ENCODE results near the gene OR52R1. TPM values are rescaled to one million over a fixed set of nuclear protein-coding genes. Genes with fewer than 3 reads are reported as not detected.

The OR52R1 gene
- polyA plus RNA-seq, 1 of the 3 experiments (the other 2 are of a cell fraction), result not detected

- H3K4me2 ChIP-seq, result no peak overlapping the region
- TF ChIP-seq TEAD4 (IDR thresholded peaks at IDR 0.05; ENCODE audit: borderline replicate concordance, insufficient read depth), result no peak
- TF ChIP-seq FOSL2 (IDR thresholded peaks at IDR 0.05; ENCODE audit: borderline replicate concordance, low read depth), result no peak
- TF ChIP-seq, protein P1, sequence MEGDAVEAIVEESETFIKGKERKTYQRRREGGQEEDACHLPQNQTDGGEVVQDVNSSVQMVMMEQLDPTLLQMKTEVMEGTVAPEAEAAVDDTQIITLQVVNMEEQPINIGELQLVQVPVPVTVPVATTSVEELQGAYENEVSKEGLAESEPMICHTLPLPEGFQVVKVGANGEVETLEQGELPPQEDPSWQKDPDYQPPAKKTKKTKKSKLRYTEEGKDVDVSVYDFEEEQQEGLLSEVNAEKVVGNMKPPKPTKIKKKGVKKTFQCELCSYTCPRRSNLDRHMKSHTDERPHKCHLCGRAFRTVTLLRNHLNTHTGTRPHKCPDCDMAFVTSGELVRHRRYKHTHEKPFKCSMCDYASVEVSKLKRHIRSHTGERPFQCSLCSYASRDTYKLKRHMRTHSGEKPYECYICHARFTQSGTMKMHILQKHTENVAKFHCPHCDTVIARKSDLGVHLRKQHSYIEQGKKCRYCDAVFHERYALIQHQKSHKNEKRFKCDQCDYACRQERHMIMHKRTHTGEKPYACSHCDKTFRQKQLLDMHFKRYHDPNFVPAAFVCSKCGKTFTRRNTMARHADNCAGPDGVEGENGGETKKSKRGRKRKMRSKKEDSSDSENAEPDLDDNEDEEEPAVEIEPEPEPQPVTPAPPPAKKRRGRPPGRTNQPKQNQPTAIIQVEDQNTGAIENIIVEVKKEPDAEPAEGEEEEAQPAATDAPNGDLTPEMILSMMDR (IDR thresholded peaks at IDR 0.05), result no peak
- TF ChIP-seq, protein P2, sequence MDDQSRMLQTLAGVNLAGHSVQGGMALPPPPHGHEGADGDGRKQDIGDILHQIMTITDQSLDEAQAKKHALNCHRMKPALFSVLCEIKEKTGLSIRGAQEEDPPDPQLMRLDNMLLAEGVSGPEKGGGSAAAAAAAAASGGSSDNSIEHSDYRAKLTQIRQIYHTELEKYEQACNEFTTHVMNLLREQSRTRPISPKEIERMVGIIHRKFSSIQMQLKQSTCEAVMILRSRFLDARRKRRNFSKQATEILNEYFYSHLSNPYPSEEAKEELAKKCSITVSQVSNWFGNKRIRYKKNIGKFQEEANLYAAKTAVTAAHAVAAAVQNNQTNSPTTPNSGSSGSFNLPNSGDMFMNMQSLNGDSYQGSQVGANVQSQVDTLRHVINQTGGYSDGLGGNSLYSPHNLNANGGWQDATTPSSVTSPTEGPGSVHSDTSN (IDR thresholded peaks at IDR 0.05), result no peak
- H3K36me3 ChIP-seq (replicated peaks in 1 of 2; ENCODE audit: control insufficient read depth in 1 of 2, insufficient read depth in 2 of 2, low read length in 1 of 2), result no peaks in the 10 kb centered on the region
- H3K4me1 ChIP-seq (ENCODE audit: control insufficient read depth in 1 of 2, insufficient read depth in 2 of 2, low read depth in 1 of 2, low read length in 1 of 2), result no peaks in the 10 kb centered on the region
- no peak overlapping the region for H3K9ac ChIP-seq
- no peak for DNase-seq
- no peaks in the 10 kb centered on the region for H3K9me2 ChIP-seq
- no peaks in the 10 kb centered on the region for H3K9me3 ChIP-seq
- H3K79me2 ChIP-seq (ENCODE audit: insufficient read depth), result no peaks in the 10 kb centered on the region
- no peaks in the 10 kb centered on the region for H4K20me1 ChIP-seq (ENCODE audit: insufficient read depth)
- ChIA-PET POLR2A (no interaction called here), CTCF (no interaction called here)
- WGBS (ENCODE audit: low lambda C conversion rate), result 0% methylated on average over 2 of the region's 2 CpGs
- H3K4me3 ChIP-seq (ENCODE audit: low read depth in 2 of 2, low read length in 1 of 2), result no peak overlapping the region
- H3K27me3 ChIP-seq (ENCODE audit: insufficient read depth), result no peaks in the 10 kb centered on the region
- no peak overlapping the region for H2AFZ ChIP-seq (ENCODE audit: low read depth)
- H3F3A ChIP-seq (replicated peaks; ENCODE audit: insufficient read depth), result no peaks in the 10 kb centered on the region
- no peak overlapping the region for H3K27ac ChIP-seq (ENCODE audit: low read depth in 2 of 2, low read length in 1 of 2)
Measured at GRCh38 chr11:4839851-4840549, 35.8 kb upstream of the OR52R1 start.

GRCh38 chr11:4830909-4831308, 26.7 kb upstream of the OR52R1 start:
- WGBS (ENCODE audit: low lambda C conversion rate), result 0% methylated on average over 2 of the region's 2 CpGs
- no peaks in the 10 kb centered on the region for H3K4me1 ChIP-seq (ENCODE audit: control insufficient read depth in 1 of 2, insufficient read depth in 2 of 2, low read depth in 1 of 2, low read length in 1 of 2)
- POLR2A ChIA-PET, result no interaction called here

More at GRCh38 chr11:4830909-4831308, 26.7 kb upstream of the OR52R1 start:
- DNase-seq, result no peak
- H3K9ac ChIP-seq, result no peak overlapping the region
- H3K4me3 ChIP-seq (ENCODE audit: low read depth in 2 of 2, low read length in 1 of 2), result no peak overlapping the region
- no peaks in the 10 kb centered on the region for H3K9me3 ChIP-seq
- H3K9me2 ChIP-seq, result no peaks in the 10 kb centered on the region
- no peaks in the 10 kb centered on the region for H3F3A ChIP-seq (replicated peaks; ENCODE audit: insufficient read depth)
- CTCF ChIA-PET, result interaction anchor here (1.4 kb wide), 1 partner anchor 194 kb away, joined by 5 read pairs; the partner anchor contains the start of gene OR51D1
- peaks cover 5% of the 10 kb centered on the region; the same call in 1 of the 2 replicates for H3K27me3 ChIP-seq (ENCODE audit: insufficient read depth)
- no peaks in the 10 kb centered on the region for H3K36me3 ChIP-seq (replicated peaks in 1 of 2; ENCODE audit: control insufficient read depth in 1 of 2, insufficient read depth in 2 of 2, low read length in 1 of 2)
- TF ChIP-seq RFX5 (IDR thresholded peaks at IDR 0.05; ENCODE audit: low read length) (no peak), EP300 (IDR thresholded peaks at IDR 0.05; ENCODE audit: borderline replicate concordance in 1 of 2, low read depth in 1 of 2, low read length in 1 of 2) (no peak), FOXJ3 (CRISPR knock-in tag; IDR thresholded peaks at IDR 0.05) (no peak), SIN3A (IDR thresholded peaks at IDR 0.05; ENCODE audit: borderline replicate concordance, low read depth, low read length) (no peak), EZH2phosphoT487 (IDR thresholded peaks at IDR 0.05; ENCODE audit: borderline replicate concordance, low read depth) (no peak), USF1 (IDR thresholded peaks at IDR 0.05; ENCODE audit: borderline replicate concordance, low read depth) (no peak), GATA2 (CRISPR knock-in tag; IDR thresholded peaks at IDR 0.05) (no peak), MEF2A (IDR thresholded peaks at IDR 0.05; ENCODE audit: borderline replicate concordance, low read depth) (no peak), ELF1 (IDR thresholded peaks at IDR 0.05) (no peak), MXI1 (IDR thresholded peaks at IDR 0.05; ENCODE audit: low read depth, low read length) (no peak), YY1 (IDR thresholded peaks at IDR 0.05; ENCODE audit: low read depth) (no peak), FOSL2 (IDR thresholded peaks at IDR 0.05; ENCODE audit: borderline replicate concordance, low read depth) (no peak), NFIC (IDR thresholded peaks at IDR 0.05; ENCODE audit: borderline replicate concordance) (no peak), TCF12 (IDR thresholded peaks at IDR 0.05) (no peak), POLR2AphosphoS5 (IDR thresholded peaks at IDR 0.05; ENCODE audit: low read depth, low read length) (no peak)
- TF ChIP-seq, protein P3, sequence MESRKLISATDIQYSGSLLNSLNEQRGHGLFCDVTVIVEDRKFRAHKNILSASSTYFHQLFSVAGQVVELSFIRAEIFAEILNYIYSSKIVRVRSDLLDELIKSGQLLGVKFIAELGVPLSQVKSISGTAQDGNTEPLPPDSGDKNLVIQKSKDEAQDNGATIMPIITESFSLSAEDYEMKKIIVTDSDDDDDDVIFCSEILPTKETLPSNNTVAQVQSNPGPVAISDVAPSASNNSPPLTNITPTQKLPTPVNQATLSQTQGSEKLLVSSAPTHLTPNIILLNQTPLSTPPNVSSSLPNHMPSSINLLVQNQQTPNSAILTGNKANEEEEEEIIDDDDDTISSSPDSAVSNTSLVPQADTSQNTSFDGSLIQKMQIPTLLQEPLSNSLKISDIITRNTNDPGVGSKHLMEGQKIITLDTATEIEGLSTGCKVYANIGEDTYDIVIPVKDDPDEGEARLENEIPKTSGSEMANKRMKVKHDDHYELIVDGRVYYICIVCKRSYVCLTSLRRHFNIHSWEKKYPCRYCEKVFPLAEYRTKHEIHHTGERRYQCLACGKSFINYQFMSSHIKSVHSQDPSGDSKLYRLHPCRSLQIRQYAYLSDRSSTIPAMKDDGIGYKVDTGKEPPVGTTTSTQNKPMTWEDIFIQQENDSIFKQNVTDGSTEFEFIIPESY (IDR thresholded peaks at IDR 0.05; ENCODE audit: borderline replicate concordance, low read depth), result no peak
- TF ChIP-seq, protein P4, sequence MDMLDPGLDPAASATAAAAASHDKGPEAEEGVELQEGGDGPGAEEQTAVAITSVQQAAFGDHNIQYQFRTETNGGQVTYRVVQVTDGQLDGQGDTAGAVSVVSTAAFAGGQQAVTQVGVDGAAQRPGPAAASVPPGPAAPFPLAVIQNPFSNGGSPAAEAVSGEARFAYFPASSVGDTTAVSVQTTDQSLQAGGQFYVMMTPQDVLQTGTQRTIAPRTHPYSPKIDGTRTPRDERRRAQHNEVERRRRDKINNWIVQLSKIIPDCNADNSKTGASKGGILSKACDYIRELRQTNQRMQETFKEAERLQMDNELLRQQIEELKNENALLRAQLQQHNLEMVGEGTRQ (IDR thresholded peaks at IDR 0.05; ENCODE audit: borderline replicate concordance, low read depth, low read length), result no peak
- no peak overlapping the region for H2AFZ ChIP-seq (ENCODE audit: low read depth)
- no peak overlapping the region for H3K27ac ChIP-seq (ENCODE audit: low read depth in 2 of 2, low read length in 1 of 2)
- no peaks in the 10 kb centered on the region for H4K20me1 ChIP-seq (ENCODE audit: insufficient read depth)
- no peak overlapping the region for H3K4me2 ChIP-seq
- H3K79me2 ChIP-seq (ENCODE audit: insufficient read depth), result no peaks in the 10 kb centered on the region
